ENCODE data around the gene NDUFC1.

DNA sequence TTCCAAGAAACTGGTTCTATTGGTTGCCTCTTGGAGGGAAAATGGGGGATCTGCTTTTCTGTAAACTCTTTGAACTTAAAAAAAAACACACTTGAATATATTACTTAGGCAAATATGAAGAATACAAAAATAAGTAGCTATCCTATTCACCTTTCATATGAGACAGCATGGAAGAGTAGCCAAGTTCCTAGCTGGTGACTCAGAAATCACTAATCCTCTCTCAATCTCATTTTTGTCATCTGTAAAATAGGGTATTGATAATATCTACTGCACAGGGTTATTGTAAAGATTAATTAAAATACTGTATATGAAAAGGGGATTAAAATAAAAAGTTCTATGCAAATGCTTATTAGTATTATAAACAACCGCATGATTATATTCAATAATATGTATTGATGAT is 35.0 kb downstream of the NDUFC1 start:
- TF ChIP-seq, protein P1, sequence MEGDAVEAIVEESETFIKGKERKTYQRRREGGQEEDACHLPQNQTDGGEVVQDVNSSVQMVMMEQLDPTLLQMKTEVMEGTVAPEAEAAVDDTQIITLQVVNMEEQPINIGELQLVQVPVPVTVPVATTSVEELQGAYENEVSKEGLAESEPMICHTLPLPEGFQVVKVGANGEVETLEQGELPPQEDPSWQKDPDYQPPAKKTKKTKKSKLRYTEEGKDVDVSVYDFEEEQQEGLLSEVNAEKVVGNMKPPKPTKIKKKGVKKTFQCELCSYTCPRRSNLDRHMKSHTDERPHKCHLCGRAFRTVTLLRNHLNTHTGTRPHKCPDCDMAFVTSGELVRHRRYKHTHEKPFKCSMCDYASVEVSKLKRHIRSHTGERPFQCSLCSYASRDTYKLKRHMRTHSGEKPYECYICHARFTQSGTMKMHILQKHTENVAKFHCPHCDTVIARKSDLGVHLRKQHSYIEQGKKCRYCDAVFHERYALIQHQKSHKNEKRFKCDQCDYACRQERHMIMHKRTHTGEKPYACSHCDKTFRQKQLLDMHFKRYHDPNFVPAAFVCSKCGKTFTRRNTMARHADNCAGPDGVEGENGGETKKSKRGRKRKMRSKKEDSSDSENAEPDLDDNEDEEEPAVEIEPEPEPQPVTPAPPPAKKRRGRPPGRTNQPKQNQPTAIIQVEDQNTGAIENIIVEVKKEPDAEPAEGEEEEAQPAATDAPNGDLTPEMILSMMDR (IDR thresholded peaks at IDR 0.05) = no peak
- TF ChIP-seq POLR2AphosphoS5 (IDR thresholded peaks at IDR 0.05) (no peak), POLR2A (IDR thresholded peaks at IDR 0.05) (no peak), EP300 (IDR thresholded peaks at IDR 0.05) (no peak)
